Superior temporal gyrus (tissue), 1 donor: ENCODE data around the gene EXOSC1.
"Not testable (repeated sequence)": the region's sequence is repeated elsewhere in the genome, so short reads cannot be mapped to it uniquely, and the experiment has no call there.

ENCODE experiments used
- DNase-seq: peaks from one replicate; pipeline ENCODE4 v3.0.0-alpha.2; 2016; ENCODE audit errors: extremely low spot score

Gene EXOSC1

GRCh38 chr10:97445722-97446639 lies at the start of gene EXOSC1, which contains the start of gene ZDHHC16:
EXOSC1 (minus strand) TSS chr10:97446006; CDS start chr10:97445985, 21 bp downstream.
ZDHHC16 (plus strand) TSS chr10:97446175; CDS start chr10:97451676, 5,501 bp downstream.
- peak; percentile 99 for DNase-seq

- peak; percentile 43 for DNase-seq
These were observed 49.2 kb upstream of the EXOSC1 start for GRCh38 chr10:97494863-97495506.

- DNase-seq: peak; percentile 83
These were observed 48.3 kb upstream of the EXOSC1 start for GRCh38 chr10:97494151-97494550.

GRCh38 chr10:97490592-97490991 lies 44.8 kb upstream of the EXOSC1 start:
- peak; percentile 76 for DNase-seq

GRCh38 chr10:97485647-97486281 lies 40.0 kb upstream of the EXOSC1 start:
- DNase-seq: no peak

- no peak for DNase-seq
These were observed 38.1 kb upstream of the EXOSC1 start for GRCh38 chr10:97483921-97484320.

GRCh38 chr10:97483506-97483905 lies 37.7 kb upstream of the EXOSC1 start:
- no peak for DNase-seq

- DNase-seq: no peak
These were observed 36.6 kb upstream of the EXOSC1 start for GRCh38 chr10:97482381-97482780.

- DNase-seq: no peak
These were observed 35.3 kb upstream of the EXOSC1 start for GRCh38 chr10:97481071-97481470.

- DNase-seq: no peak
These were observed 34.1 kb upstream of the EXOSC1 start for GRCh38 chr10:97479939-97480338.

- DNase-seq: not testable (repeated sequence)
These were observed 33.6 kb upstream of the EXOSC1 start for GRCh38 chr10:97479410-97479809.

GRCh38 chr10:97475936-97476594 lies 30.3 kb upstream of the EXOSC1 start:
- DNase-seq: peak; percentile 34

GRCh38 chr10:97474918-97475317 lies 29.1 kb upstream of the EXOSC1 start:
- no peak for DNase-seq

GRCh38 chr10:97468781-97469180 lies 23.0 kb upstream of the EXOSC1 start:
- not testable (repeated sequence) for DNase-seq

- no peak for DNase-seq
These were observed 22.4 kb upstream of the EXOSC1 start for GRCh38 chr10:97468162-97468561.

- no peak for DNase-seq
These were observed 20.9 kb upstream of the EXOSC1 start for GRCh38 chr10:97466755-97467154.

GRCh38 chr10:97465982-97466381 lies 20.2 kb upstream of the EXOSC1 start:
- DNase-seq: no peak

- no peak for DNase-seq
These were observed 18.4 kb upstream of the EXOSC1 start for GRCh38 chr10:97464226-97464625.

- peak; percentile 80 for DNase-seq
These were observed 17.7 kb upstream of the EXOSC1 start for GRCh38 chr10:97463363-97464132.

- DNase-seq: no peak
These were observed 16.5 kb upstream of the EXOSC1 start for GRCh38 chr10:97462309-97462708.

GRCh38 chr10:97459933-97460332 lies 14.1 kb upstream of the EXOSC1 start:
- no peak for DNase-seq
